ENCODE data around the gene SPOCD1.

- TF ChIP-seq CTCF (IDR thresholded peaks at IDR 0.05) (no peak), EP300 (IDR thresholded peaks at IDR 0.05) (no peak)
Observed at GRCh38 chr1:31745946-31746670, 69.7 kb downstream of the SPOCD1 start.

All from ovary (tissue), 3 donors.